Measurements from ENCODE around the gene DGKH. TPM values are rescaled to one million over a fixed set of nuclear protein-coding genes. Genes with fewer than 3 reads are reported as not detected.

DGKH gene
- total RNA-seq, 1 experiment from 2014 or later, result 9.2 TPM

- POLR2A ChIA-PET, result no interaction called here
- ATAC-seq (no peak), DNase-seq (ENCODE audit: low read depth, low spot score) (no peak)
- TF ChIP-seq ATF3 (IDR thresholded peaks at IDR 0.05) (no peak), EZH2 (IDR thresholded peaks at IDR 0.05) (no peak), ELF1 (IDR thresholded peaks at IDR 0.05; ENCODE audit: borderline replicate concordance, low read depth) (no peak), ZBTB33 (IDR thresholded peaks at IDR 0.05; ENCODE audit: extremely low read depth, insufficient replicate concordance, low read length) (no peak), JUND (IDR thresholded peaks at IDR 0.05) (no peak), EZH2phosphoT487 (IDR thresholded peaks at IDR 0.05; ENCODE audit: borderline replicate concordance) (no peak), REST (IDR thresholded peaks at IDR 0.05; ENCODE audit: low read depth) (no peak), ZFX (IDR thresholded peaks at IDR 0.05) (no peak), SIN3A (IDR thresholded peaks at IDR 0.05; ENCODE audit: low read depth) (no peak), SP1 (IDR thresholded peaks at IDR 0.05; ENCODE audit: low read depth) (no peak), RAD21 (IDR thresholded peaks at IDR 0.05; ENCODE audit: low read depth) (no peak), ZNF274 (IDR thresholded peaks at IDR 0.05; ENCODE audit: low read depth, low read length) (no peak), YY1 (IDR thresholded peaks at IDR 0.05; ENCODE audit: extremely low read depth, insufficient replicate concordance, low read depth, low read length) (no peak), TCF7L2 (IDR thresholded peaks at IDR 0.05; ENCODE audit: borderline replicate concordance, extremely low read depth, insufficient read depth, insufficient read length) (no peak), POLR2A (IDR thresholded peaks at IDR 0.05; ENCODE audit: borderline replicate concordance, extremely low read depth, insufficient read depth, insufficient read length) (no peak), SRF (IDR thresholded peaks at IDR 0.05; ENCODE audit: low read depth) (no peak), CTCF (IDR thresholded peaks at IDR 0.05 in 2 of 3, conservative IDR thresholded peaks at IDR 0.05 in 1 of 3; ENCODE audit: borderline replicate concordance in 1 of 3, insufficient read depth in 1 of 3, low read depth in 2 of 3, low read length in 2 of 3) (no peak), FOSL1 (IDR thresholded peaks at IDR 0.05; ENCODE audit: low read depth) (no peak), EGR1 (IDR thresholded peaks at IDR 0.05; ENCODE audit: low read depth) (no peak), CEBPB (IDR thresholded peaks at IDR 0.05; ENCODE audit: low read depth) (no peak)
- H3K4me3 ChIP-seq (replicated peaks in 1 of 2; ENCODE audit: low read depth in 1 of 2, low read length in 2 of 2), result no peak overlapping the region
- H3K79me2 ChIP-seq (ENCODE audit: insufficient read depth, low read length), result no peaks in the 10 kb centered on the region
- H3K36me3 ChIP-seq (ENCODE audit: control insufficient read depth in 1 of 2, insufficient read depth in 2 of 2, low read length in 2 of 2), result peaks cover 0 to 5% of the 10 kb centered on the region in 2 experiments; a peak in 1 of 4 replicates
- CTCF ChIA-PET, result no interaction called here
- H3K4me1 ChIP-seq (ENCODE audit: control insufficient read depth in 1 of 2, insufficient read depth in 2 of 2, low read length in 2 of 2), result no peaks in the 10 kb centered on the region
- no peak overlapping the region for H2AFZ ChIP-seq (ENCODE audit: low read depth, low read length, poor library complexity, severe bottlenecking)
- H3K9me3 ChIP-seq (ENCODE audit: control insufficient read depth in 1 of 2, insufficient read depth in 1 of 2, low read depth in 1 of 2, low read length in 2 of 2), result no peaks in the 10 kb centered on the region; a peak in 1 of 4 replicates
- RAD21 ChIA-PET (ENCODE audit: low non-redundant PET in 1 of 2, low total read pairs in 2 of 2, uncharacterized antibody in 2 of 2, unreplicated experiment in 2 of 2), result no interaction called here
- no peak overlapping the region for H3K9ac ChIP-seq (ENCODE audit: low read length)
- no peaks in the 10 kb centered on the region for H3K9me2 ChIP-seq (ENCODE audit: insufficient read depth)
- intact Hi-C loops (cut with micrococcal nuclease), result no loop called here
- no peak overlapping the region for H3K27ac ChIP-seq (ENCODE audit: low read depth, low read length)
- no peak overlapping the region for H3K4me2 ChIP-seq (ENCODE audit: low read length)
- no peaks in the 10 kb centered on the region for H3K27me3 ChIP-seq (ENCODE audit: insufficient read depth, low read length)
- no TSS peak for BruUV-seq (replicated peaks)
- no peaks in the 10 kb centered on the region for H4K20me1 ChIP-seq (ENCODE audit: insufficient read depth)
Observed at GRCh38 chr13:42057918-42058530, 9.6 kb downstream of the DGKH start.

All from HCT116 (cell line).